ENCODE measurements around the gene COLEC12. TPM values are rescaled to one million over a fixed set of nuclear protein-coding genes. Genes with fewer than 3 reads are reported as not detected.
"Not testable (repeated sequence)": the region's sequence is repeated elsewhere in the genome, so short reads cannot be mapped to it uniquely, and the experiment has no call there.

COLEC12 gene
- total RNA-seq, 2 donors from 2014 or later: 23.0 to 54.9 TPM

- intact Hi-C loops (cut with DNase I): no loop called here
- DNase-seq (ENCODE audit: low spot score): no peak
Measured at GRCh38 chr18:317618-318017, 182.9 kb downstream of the COLEC12 start.

- intact Hi-C loops (cut with DNase I): no loop called here
- DNase-seq (ENCODE audit: low spot score): no peak
Measured at GRCh38 chr18:316393-316792, 184.1 kb downstream of the COLEC12 start.

DNA sequence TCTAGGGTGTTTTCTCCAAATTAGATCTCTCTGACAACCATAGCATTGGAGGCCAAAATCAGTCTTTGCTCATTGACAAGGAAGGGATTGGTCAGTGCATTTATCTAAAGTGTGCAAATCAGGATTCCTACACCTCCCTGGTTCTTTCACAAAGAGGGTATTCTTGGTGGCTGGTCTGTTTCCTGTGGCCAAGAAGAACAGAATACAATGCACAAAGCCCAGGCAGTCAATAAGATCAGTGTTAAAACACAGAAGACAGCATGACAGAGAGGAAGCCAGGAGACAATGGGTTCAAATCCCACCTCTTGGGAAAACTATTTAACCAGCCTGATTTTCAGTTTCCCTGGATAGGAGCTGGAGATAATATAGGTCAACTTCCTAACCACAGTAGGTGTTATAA is 186.6 kb downstream of the COLEC12 start:
- intact Hi-C loops (cut with DNase I): no loop called here
- no peak for DNase-seq (ENCODE audit: low spot score)

DNA sequence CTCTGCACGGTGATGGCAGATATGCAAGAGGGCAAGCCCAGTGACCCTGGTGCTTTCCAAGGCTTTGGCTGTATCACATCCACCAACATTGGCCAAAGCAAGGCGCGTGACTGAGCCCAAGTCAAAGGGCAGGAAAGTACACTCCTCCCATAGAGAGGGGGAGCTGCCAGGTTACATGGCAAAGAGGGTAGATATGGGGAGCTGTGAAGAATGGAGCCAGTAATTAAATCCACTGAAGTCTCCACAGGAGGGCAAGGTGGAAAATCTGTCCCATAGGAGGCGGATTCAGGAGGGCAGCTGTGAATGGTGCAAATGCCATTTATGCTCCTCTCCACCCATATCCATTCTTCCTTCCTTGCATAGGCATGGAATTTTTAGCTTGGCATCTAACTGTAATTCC is 188.1 kb downstream of the COLEC12 start:
- intact Hi-C loops (cut with DNase I): no loop called here
- DNase-seq (ENCODE audit: low spot score): no peak

GRCh38 chr18:310042-310441 is 190.5 kb downstream of the COLEC12 start:
- no peak for DNase-seq (ENCODE audit: low spot score)
- intact Hi-C loops (cut with DNase I): no loop called here

GRCh38 chr18:308086-308485 is 192.4 kb downstream of the COLEC12 start:
- intact Hi-C loops (cut with DNase I); DNase-seq (ENCODE audit: low spot score): not testable (repeated sequence)

GRCh38 chr18:306608-307255 is 193.8 kb downstream of the COLEC12 start:
- DNase-seq (ENCODE audit: low spot score): no peak
- intact Hi-C loops (cut with DNase I): no loop called here

DNA sequence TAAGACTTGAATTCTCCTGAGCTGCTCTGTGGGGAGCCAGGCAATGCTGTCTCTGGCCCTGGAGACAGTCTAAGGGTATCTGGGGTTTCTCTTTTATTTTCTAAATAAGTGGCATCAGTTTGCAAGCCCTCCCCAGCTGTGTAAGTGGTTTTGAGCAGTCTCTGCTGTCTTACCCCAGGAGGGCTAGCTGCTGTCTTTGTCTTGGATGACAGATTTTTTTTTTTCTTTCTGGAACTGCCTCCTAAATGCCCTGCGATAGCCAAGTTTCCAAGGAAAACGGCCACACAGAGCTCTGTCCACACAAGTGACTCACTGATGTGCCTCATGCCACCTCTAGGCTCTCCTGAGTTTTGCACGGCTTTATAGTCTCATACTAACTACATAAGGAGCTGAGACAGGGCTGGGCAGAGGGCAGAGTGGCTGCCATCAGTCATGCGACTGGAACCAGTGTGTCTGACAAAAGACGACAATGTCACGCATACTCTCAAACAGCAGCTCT is 195.4 kb downstream of the COLEC12 start:
- intact Hi-C loops (cut with DNase I): no loop called here
- DNase-seq (ENCODE audit: low spot score): no peak

- intact Hi-C loops (cut with DNase I): no loop called here
- DNase-seq (ENCODE audit: low spot score): no peak
Measured at GRCh38 chr18:303607-304006, 196.9 kb downstream of the COLEC12 start.

DNA sequence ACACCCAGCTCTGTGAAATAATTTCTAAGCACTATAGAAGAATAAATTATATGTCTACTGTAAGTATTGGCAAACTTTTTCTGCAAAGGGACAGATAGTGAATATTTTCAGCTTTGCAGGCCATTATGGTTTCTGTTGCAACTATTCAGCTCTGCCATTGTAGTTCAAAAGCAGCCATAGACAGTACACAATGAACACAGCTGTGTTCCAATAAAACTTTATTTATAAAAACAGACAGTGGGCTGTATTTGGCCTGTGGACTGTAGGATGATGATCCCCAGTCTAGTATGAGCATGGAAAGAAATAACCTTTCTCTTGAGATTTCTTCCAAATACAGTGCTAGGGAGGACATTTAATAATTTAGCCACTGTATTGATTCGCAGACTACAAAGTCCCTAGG is 197.5 kb downstream of the COLEC12 start:
- intact Hi-C loops (cut with DNase I): no loop called here
- no peak for DNase-seq (ENCODE audit: low spot score)

GRCh38 chr18:302097-302496 is 198.4 kb downstream of the COLEC12 start:
- DNase-seq (ENCODE audit: low spot score): no peak
- intact Hi-C loops (cut with DNase I): no loop called here

DNA sequence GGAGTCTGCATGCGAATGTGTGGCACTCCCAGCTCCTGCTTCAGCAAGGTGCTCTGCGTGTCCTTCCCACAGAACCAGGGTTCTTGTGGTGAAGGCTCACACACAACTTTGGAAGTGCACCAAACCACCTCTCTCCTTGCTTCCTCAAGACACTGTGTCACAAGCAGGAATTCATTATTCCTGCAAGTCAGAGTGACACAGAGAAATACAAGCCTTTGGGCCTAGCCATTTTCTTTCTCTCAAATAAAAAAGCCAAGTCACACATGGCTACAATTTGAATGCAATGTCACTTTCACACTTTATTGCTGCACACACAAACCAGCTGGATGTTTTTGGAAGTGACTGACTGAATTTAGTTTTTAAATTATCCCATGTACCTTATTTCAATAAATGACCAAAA is 202.6 kb downstream of the COLEC12 start:
- DNase-seq (ENCODE audit: low spot score): no peak
- intact Hi-C loops (cut with DNase I): no loop called here

- DNase-seq (ENCODE audit: low spot score): no peak
- intact Hi-C loops (cut with DNase I): no loop called here
Measured at GRCh38 chr18:295756-296490, 204.6 kb downstream of the COLEC12 start.

GRCh38 chr18:294566-294965 is 205.9 kb downstream of the COLEC12 start:
- no peak for DNase-seq (ENCODE audit: low spot score)
- intact Hi-C loops (cut with DNase I): no loop called here

- no peak for DNase-seq (ENCODE audit: low spot score)
- intact Hi-C loops (cut with DNase I): no loop called here
Measured at GRCh38 chr18:293536-293935, 207.0 kb downstream of the COLEC12 start.

GRCh38 chr18:292271-292670 is 208.2 kb downstream of the COLEC12 start:
- no peak for DNase-seq (ENCODE audit: low spot score)
- intact Hi-C loops (cut with DNase I): no loop called here

DNA sequence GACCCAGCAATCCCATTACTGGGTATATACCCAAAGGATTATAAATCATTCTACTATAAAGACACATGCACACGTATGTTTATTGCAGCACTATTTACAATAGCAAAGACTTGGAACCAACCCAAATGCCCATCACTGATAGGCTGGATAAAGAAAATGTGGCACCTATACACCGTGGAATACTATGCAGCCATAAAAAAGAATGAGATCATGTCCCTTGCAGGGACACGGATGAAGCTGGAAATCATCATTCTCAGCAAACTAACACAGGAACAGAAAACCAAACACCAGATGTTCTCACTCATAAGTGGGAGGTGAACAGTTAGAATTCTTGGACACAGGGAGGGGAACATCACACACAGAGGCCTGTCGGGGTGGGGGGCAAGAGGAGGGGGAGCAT is 210.5 kb downstream of the COLEC12 start:
- DNase-seq (ENCODE audit: low spot score): not testable (repeated sequence)
- intact Hi-C loops (cut with DNase I): loop anchor here in 1 of 2 donors (10.0 kb wide), 1 partner anchor 325 kb away; no protein-coding TSS in a partner anchor

DNA sequence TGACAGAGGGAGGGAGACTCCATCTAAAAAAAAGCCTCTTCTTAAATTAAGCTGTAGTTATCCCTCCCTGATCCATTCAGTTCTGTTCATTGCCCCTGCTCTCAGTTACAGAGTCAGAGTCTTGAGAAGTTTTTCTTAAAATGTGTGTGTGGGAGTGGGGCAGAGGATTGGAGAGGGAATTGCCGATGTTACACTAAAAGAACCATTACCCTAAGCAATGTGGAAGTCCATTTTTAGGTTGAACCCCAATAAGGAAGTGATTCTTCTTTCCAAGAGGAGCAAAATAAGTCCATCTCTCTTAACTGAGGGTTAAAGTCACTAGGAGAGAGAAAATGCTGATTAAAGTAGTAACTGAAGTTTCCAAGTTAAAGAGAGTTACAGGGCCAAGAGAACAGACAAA is 211.5 kb downstream of the COLEC12 start:
- intact Hi-C loops (cut with DNase I): loop anchor here in 1 of 2 donors (10.0 kb wide), 1 partner anchor 326 kb away; no protein-coding TSS in a partner anchor
- no peak for DNase-seq (ENCODE audit: low spot score)

GRCh38 chr18:286515-287310 is 213.8 kb downstream of the COLEC12 start:
- no peak for DNase-seq (ENCODE audit: low spot score)
- intact Hi-C loops (cut with DNase I): loop anchor here in 1 of 2 donors (10.0 kb wide), 1 partner anchor 328 kb away; no protein-coding TSS in a partner anchor

DNA sequence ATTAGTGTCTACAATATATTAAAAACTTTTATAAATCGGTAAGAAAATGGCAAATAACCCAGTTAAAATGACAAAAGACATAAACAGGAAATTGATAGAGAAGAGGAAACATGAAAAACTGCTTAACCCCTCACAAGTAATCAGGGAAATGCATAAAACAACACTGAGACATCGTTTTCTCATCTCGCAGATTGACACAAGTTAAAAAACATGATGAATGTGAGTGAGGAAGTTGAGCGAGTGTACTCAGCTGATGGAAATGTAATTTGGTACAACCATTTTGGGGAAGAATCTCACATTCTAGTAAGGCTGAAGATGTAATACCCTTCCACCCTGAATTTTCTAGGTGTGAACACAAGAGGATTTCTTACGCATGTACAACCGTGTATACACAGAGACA is 214.7 kb downstream of the COLEC12 start:
- DNase-seq (ENCODE audit: low spot score): no peak
- intact Hi-C loops (cut with DNase I): loop anchor here in 1 of 2 donors (10.0 kb wide), 1 partner anchor 329 kb away; no protein-coding TSS in a partner anchor

Data from posterior vena cava (tissue), 2 donors.